Sciatic nerve (tissue), 2 donors: ENCODE measurements around the gene CDC42BPA. TPM values are rescaled to one million over a fixed set of nuclear protein-coding genes. Genes with fewer than 3 reads are reported as not detected.
"Not testable (repeated sequence)": the region's sequence is repeated elsewhere in the genome, so short reads cannot be mapped to it uniquely, and the experiment has no call there.

Experiments
- ATAC-seq: fragments of 200-7000 bp; cut with Tn5 transposase; one replicate; pipeline ENCODE4 v1.9.1; 2020; ENCODE audit warnings: mild to moderate bottlenecking, moderate library complexity
- DNase-seq: peaks from one replicate; pipeline ENCODE4 v3.0.0-alpha.2; 2020; ENCODE audit warnings: low spot score
- intact Hi-C: fragments of 100-400 bp; cut with DNase I; formaldehyde crosslinking; loops from one replicate; pipeline ENCODE4 v1.14.2; 2022
- total RNA-seq: library from RNA; stranded (reverse); fragmentation: NEBNext Ultra II Directional; extraction: Animal tissue kit (Norgen Biotek cat#: 25700); gene quantifications from one replicate; pipeline ENCODE4 v1.2.1, GENCODE V29; 2021
- donor health status: DM: no; HTN: no; CAD: no.
- donor health status: DM: no; HTN: no; CAD: no.

CDC42BPA gene
- total RNA-seq, 1 donor from 2014 or later = 66.8 TPM

DNA sequence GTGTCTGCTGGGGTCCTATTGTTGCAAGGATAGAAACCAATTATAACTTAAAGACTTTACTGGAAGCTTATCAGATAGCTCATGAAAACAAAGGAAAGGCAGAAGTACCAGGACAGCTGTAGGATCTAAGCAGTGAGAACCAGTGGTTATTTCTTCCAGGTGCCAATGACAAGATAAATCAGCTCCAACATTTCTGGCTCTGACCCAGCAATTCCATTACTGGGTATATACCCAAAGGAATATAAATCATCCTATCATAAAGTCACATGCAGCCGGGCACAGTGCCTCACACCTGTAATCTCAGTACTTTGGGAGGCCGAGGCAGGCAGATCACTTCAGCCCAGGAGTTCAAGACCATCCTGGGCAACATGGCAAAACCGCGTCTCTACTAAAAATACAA lies 17.8 kb upstream of the CDC42BPA start:
- ATAC-seq, DNase-seq, intact Hi-C loops: not testable (repeated sequence)

DNA sequence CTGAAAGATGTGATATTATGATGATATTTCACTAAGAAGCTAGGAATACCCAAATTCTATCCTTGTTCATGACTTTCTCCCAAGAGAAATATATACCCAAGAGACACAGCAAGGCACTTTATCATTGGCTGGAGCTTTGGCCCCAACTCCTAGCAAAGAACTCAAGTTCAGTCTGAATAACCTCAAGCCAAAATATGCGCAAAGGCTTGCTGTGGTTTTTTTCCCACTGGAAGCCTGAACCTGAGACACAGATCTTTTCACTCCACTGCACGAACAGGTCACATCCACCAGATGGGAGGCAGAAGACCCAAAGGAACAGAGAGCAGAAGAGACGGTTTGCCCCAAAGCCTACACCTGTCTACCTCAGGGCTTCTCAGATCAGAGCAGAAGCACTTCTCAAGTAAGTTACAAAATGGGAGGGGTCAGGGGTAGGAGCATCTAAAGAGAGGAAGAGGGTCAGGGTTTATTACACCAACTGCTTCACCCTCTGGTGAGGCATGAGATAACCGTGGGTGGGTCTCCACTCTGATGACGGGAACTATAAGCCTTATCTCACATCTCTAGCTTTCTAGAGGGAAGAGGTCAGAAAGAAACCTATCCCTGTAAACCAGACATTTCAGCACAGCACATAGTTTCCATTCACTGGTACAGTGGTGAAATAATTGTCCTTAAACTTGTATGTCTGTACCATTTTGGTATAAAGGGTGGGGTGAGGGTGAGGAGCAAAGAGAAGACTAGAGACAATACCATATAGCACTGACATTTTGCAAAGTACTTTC lies 17.1 kb upstream of the CDC42BPA start:
- DNase-seq (no peak), ATAC-seq (no peak)
- intact Hi-C loops = no loop called here

DNA sequence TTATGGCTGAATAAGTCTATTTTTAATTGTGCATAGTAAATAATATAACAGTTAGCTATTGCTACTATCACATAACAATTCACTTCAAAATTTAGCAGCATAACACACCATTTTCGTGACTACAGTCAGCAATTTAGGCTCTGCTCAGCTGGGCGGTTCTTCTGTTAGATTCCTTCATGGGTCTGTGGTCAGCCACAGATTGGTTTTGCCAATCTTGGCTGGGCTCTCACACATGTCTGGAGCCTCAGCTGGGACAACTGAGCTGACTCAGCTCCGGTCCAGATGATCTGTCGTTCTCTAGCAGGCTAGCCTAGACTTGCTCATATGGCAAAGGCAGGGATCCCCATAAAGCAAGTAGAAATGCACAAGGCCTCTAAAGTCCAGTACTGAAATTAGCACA lies 15.1 kb upstream of the CDC42BPA start:
- no peak for ATAC-seq
- intact Hi-C loops = no loop called here
- DNase-seq = no peak

DNA sequence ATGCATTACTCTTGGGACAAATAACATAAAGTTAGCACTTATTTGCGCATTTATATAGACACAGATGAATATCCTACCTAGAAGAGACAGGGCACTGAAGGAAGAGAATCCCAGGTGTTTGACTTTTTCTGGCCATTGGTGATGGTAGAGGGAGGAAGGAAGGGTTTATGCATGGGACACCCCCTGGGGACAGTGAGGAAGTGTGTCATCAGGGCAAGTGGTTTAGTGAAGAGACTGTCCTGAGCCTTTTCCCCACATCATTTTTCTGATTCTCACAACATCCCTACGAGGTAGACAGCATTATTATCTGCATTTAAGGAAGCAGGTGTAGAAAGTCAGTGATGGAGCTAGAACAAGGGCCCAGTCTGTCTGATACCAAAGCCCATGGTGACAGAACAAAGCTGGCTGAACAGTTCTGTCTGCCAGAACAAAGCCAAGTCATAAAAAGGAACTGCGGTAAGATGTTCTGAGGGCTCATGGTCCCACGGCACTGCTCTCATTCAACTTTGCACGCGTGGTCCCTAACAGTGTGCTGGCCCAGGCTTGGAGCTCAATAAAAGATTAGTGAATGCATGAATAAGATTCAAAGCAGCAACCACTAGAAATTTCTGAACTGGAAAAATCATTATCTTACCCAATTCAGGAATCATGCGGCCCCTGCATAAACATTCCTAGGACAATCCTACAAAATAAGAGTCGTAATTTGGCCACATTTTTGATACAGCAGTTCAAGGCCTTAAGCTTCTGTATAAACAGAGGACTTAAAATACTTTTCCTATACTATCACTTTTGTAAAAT lies 12.2 kb upstream of the CDC42BPA start:
- DNase-seq (no peak), ATAC-seq (no peak)
- intact Hi-C loops = no loop called here

DNA sequence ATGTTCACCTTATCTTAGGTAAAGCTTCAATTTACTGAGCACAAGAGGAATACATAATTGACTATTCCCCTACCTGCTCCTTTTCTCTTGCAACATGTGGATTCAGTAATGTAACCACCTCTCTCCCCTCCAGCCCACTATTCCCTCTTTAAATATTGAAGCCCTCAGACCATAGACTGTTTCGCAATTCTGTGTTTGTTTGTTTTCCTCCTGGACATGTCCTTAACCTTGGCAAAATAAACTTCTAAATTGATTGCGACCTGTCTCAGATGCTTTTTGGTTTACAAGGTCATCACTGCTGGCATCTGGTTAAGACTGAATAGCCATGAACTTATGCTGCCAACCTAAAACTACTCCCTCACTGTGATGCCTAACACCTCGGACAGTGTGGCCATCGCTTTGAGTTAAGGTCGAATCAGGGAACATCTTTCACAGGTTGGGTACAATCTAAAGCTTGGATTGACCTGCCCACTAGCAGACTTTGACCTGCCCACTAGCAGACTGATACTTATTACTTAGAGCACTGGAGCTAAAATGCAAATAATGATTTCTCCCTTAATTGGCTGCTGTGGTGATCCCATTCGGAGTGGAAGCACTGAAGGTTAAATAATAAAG lies 10.2 kb upstream of the CDC42BPA start:
- DNase-seq = no peak
- intact Hi-C loops = no loop called here
- no peak for ATAC-seq

- ATAC-seq (no peak), DNase-seq (no peak)
- intact Hi-C loops = no loop called here
Observed at GRCh38 chr1:227325156-227325555, 6.9 kb upstream of the CDC42BPA start.

GRCh38 chr1:227323967-227324268 lies 5.6 kb upstream of the CDC42BPA start:
- no peak for DNase-seq
- ATAC-seq = no peak
- intact Hi-C loops = no loop called here

DNA sequence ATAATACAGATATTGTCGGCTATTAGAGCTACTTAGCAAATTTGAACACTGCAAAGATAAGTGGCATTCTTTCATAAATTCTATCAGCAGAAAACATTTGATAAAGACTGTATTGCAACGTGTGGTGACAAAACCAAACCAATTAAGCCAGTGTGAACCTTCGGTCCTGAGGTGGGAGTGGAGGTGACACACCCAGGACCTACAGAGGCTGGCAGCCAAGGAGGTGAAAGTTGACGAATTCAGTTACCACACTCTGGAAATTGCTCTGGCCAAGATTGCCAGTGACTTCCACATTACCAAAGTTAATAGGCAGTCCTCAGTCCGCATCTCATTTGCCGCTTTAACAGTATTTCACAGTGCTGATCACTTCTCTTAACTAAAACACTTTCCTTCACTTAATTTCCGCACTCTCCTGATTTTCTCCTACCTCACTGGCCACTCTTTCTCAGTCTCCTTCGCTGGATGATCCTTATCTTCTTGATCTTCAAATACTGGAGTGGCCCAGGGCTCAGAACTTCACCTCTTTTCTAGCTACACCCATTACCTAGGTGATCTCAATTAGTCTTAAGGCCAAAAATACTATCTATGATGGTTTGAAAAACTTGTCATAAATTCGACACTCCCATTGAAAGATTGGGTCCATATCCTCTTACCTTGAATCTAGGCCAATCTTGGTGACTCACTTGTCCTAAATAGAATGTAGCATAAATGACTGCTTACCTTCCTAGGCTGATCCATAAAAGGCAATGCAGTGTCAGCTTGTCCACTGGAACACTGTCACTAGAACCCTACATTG lies 5.1 kb upstream of the CDC42BPA start:
- ATAC-seq (no peak), DNase-seq (no peak)
- intact Hi-C loops = no loop called here

GRCh38 chr1:227322376-227322775 lies 4.1 kb upstream of the CDC42BPA start:
- ATAC-seq = no peak
- no peak for DNase-seq
- intact Hi-C loops = no loop called here

GRCh38 chr1:227321035-227321434 lies 2.7 kb upstream of the CDC42BPA start:
- ATAC-seq (no peak), DNase-seq (no peak)
- intact Hi-C loops = no loop called here

- intact Hi-C loops = no loop called here
- ATAC-seq = no peak
- no peak for DNase-seq
Observed at GRCh38 chr1:227320476-227320875, 2.2 kb upstream of the CDC42BPA start.

DNA sequence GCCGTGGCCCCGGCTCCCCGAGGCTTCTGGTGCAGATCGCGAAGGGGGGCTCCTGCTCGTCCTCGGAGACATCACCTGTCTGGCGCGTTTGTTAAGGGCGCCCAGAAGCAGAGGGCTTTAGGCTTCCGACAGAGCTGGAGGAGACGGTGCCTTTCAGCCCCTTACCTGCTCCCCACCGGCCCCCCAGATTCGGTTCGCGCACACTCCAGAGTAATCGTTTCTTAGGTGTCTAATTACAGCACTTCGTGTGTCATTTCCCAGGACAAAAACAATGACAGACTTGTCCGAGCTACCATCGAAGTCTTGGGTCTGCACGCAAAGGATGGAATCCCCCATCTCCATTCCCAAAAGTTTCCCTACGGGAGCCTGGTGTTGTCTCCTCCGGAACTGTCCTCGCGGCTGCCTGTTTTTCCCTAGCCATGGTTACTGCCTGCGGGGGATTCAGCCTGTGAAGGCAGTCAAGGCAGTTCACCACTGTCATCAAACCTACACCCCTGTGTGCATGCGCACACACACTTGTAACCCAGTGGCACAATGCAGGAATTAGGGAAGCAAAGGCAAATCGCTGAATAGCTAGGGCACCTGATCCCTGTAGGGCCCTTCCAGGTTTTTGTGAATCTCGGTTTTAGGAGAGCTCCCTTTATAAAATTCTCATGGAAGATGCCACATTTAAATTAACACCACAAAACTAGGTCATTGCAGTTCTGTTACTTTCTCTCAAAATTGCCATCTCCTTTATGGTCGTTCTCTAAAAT lies 738 bp upstream of the CDC42BPA start:
- intact Hi-C loops = no loop called here
- peak; percentile 75 for ATAC-seq
- DNase-seq = peak; percentile 64

DNA sequence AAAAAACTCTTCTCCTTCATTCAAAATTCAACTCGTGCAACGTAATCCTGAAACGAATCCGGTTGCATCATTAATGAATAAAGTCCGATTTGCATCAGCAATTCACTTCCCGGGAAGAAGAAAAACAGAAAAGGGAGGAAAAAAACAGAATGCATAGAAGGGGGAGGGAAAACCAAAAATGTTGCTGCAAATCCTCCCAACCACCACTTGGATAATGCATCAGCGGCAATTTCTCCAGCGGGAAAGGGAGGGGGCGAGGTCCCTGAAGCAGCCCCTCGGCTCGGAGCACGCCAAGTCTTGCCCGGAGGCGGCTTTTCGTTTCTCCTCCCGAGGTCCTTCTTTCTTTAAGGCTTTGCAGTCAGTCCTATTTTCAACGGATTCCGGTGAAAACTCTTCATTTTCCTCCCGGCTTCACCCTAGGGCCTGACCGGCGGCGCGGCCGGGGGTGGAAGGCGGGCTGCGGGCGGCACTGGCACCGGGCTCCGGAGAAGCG lies 723 bp downstream of the CDC42BPA start:
- peak; percentile 31 for ATAC-seq
- peak; percentile 68 for DNase-seq
- intact Hi-C loops = no loop called here

GRCh38 chr1:227317011-227317451 lies 1.3 kb downstream of the CDC42BPA start:
- DNase-seq (no peak), ATAC-seq (no peak)
- intact Hi-C loops = no loop called here

GRCh38 chr1:227316456-227316855 lies 1.8 kb downstream of the CDC42BPA start:
- no peak for ATAC-seq
- intact Hi-C loops = no loop called here
- DNase-seq = no peak

- intact Hi-C loops = no loop called here
- ATAC-seq (peak; percentile 33), DNase-seq (no peak)
Observed at GRCh38 chr1:227315629-227316346, 2.5 kb downstream of the CDC42BPA start.

GRCh38 chr1:227314014-227314848 lies 4.1 kb downstream of the CDC42BPA start:
- no peak for ATAC-seq
- intact Hi-C loops = no loop called here

More at GRCh38 chr1:227314014-227314848, 4.1 kb downstream of the CDC42BPA start:
- DNase-seq = no peak
